Panc1 (cell line): Measurements from ENCODE around the gene ANKRD40.

ENCODE experiments used
- SIN3A ChIP-seq: IDR thresholded peaks from 2 replicates; pipeline ENCODE4 v1.6.1; 2012; ENCODE audit warnings: low read depth, mild to moderate bottlenecking, low read length, moderate library complexity, borderline replicate concordance; ENCODE audit not compliant: insufficient read depth
- TF ChIP-seq, protein P1 (sequence below): fragments of 450-650 bp; IDR thresholded peaks from 2 replicates; pipeline ENCODE4 v1.5.1; 2017; ENCODE audit warnings: mild to moderate bottlenecking

GRCh38 chr17:50667259-50668024 lies 40.3 kb downstream of the ANKRD40 start:
- TF ChIP-seq, protein P1, sequence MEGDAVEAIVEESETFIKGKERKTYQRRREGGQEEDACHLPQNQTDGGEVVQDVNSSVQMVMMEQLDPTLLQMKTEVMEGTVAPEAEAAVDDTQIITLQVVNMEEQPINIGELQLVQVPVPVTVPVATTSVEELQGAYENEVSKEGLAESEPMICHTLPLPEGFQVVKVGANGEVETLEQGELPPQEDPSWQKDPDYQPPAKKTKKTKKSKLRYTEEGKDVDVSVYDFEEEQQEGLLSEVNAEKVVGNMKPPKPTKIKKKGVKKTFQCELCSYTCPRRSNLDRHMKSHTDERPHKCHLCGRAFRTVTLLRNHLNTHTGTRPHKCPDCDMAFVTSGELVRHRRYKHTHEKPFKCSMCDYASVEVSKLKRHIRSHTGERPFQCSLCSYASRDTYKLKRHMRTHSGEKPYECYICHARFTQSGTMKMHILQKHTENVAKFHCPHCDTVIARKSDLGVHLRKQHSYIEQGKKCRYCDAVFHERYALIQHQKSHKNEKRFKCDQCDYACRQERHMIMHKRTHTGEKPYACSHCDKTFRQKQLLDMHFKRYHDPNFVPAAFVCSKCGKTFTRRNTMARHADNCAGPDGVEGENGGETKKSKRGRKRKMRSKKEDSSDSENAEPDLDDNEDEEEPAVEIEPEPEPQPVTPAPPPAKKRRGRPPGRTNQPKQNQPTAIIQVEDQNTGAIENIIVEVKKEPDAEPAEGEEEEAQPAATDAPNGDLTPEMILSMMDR: no peak
- no peak for TF ChIP-seq SIN3A
